Transverse colon (tissue), 3 donors: Measurements from ENCODE around the gene HDC.

Experiments
- CTCF ChIP-seq, 5 experiments: fragments of 200-600 bp in 3 of 5; fragments of 450-650 bp in 2 of 5; sonication (generic) in 3 of 5; IDR thresholded peaks; 1 replicate in 2 of 5; 2 replicates in 3 of 5; pipeline ENCODE4 v1.5.1; 2016 to 2017; ENCODE audit warnings: antibody characterized with exemption in 5 of 5, inconsistent platforms in 3 of 5, mild to moderate bottlenecking in 2 of 5, moderate library complexity in 1 of 5
- EP300 ChIP-seq: sonication (generic); formaldehyde crosslinking; IDR thresholded peaks from one replicate; pipeline ENCODE4 v1.6.1; 2017; ENCODE audit warnings: antibody characterized with exemption, low read depth
- POLR2A ChIP-seq: fragments of 450-650 bp; IDR thresholded peaks from one replicate; pipeline ENCODE4 v1.6.1; 2016; ENCODE audit warnings: antibody characterized with exemption, mild to moderate bottlenecking, moderate library complexity

DNA sequence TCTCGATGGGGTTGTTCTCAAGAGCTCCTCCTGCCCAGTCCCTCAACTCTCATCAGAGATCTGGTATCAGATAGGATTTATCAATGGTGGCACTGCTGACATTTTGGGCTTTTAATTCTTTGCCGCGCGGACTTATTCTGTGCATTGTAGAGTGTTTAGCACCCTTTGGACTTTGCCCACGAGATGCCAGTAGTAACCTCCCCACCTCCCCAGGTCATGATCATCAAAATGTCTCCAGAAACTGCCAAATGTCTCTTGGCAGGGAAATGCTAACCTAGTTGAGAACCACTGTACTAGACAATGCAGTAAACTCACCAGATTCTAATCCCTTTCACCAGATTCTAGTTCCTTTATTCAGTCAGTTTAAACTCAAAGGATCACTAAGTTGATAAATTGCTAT lies 59.5 kb downstream of the HDC start:
- TF ChIP-seq CTCF (IDR thresholded peaks at IDR 0.05) (no peak), POLR2A (no peak), EP300 (no peak)
